Panc1 (cell line): ENCODE measurements around the gene GRIK4. TPM values are rescaled to one million over a fixed set of nuclear protein-coding genes. Genes with fewer than 3 reads are reported as not detected.

Experiments used
- ATAC-seq: fragments of 200-7000 bp; cut with Tn5 transposase; 2 replicates; pipeline ENCODE4 v1.9.1; 2020; ENCODE audit warnings: mild to moderate bottlenecking, moderate library complexity
- BruUV-seq: library from RNA; stranded (reverse); fragments of 400-500 nt; replicated peaks from 2 replicates; lab custom pipeline; 2021; lab: Mats Ljungman, UMichigan
- CTCF ChIA-PET: fragments of 300-600 bp; sonication (Branson Sonifier 250); formaldehyde crosslinking; loops from one replicate; lab custom pipeline; 2022; ENCODE audit warnings: antibody characterized with exemption; lab: Charles Lee
- POLR2A ChIA-PET: fragments of 300-600 bp; sonication (Branson Sonifier 250); formaldehyde crosslinking; loops from one replicate; lab custom pipeline; 2022; ENCODE audit warnings: antibody characterized with exemption; lab: Charles Lee
- DNase-seq: peaks from one replicate; pipeline ENCODE4 v3.0.0-alpha.2; 2010; ENCODE audit warnings: low read depth, low spot score
- H3K27ac ChIP-seq: 2 replicates; pipeline ENCODE4 v1.5.1; 2011; ENCODE audit warnings: mild to moderate bottlenecking, low read length, inconsistent platforms
- H3K27me3 ChIP-seq: fragments of 200-500 bp; sonication (Bioruptor generic); 2 replicates; pipeline ENCODE4 v1.6.0; 2014; ENCODE audit warnings: low read length, inconsistent platforms; ENCODE audit not compliant: control insufficient read depth, insufficient read depth
- H3K36me3 ChIP-seq: fragments of 200-500 bp; sonication (Bioruptor generic); 2 replicates; pipeline ENCODE4 v1.5.1; 2014; ENCODE audit warnings: inconsistent platforms, mild to moderate bottlenecking, low read length, moderate library complexity; ENCODE audit not compliant: control insufficient read depth, insufficient read depth
- H3K4me1 ChIP-seq: 2 replicates; pipeline ENCODE4 v1.5.1; 2011; ENCODE audit warnings: inconsistent platforms, mild to moderate bottlenecking, low read length, moderate library complexity; ENCODE audit not compliant: control insufficient read depth, insufficient read depth
- H3K4me3 ChIP-seq, 2 experiments: 2 replicates each; pipeline ENCODE4 v1.5.1; 2011 to 2012; ENCODE audit warnings: low read depth in 2 of 2, low read length in 2 of 2, mild to moderate bottlenecking in 2 of 2, inconsistent platforms in 1 of 2, moderate library complexity in 1 of 2
- H3K9me3 ChIP-seq: fragments of 200-500 bp; sonication (Bioruptor generic); 2 replicates; pipeline ENCODE4 v1.5.1; 2014; ENCODE audit warnings: low read depth, mild to moderate bottlenecking, inconsistent platforms, low read length, moderate library complexity; ENCODE audit not compliant: control insufficient read depth, insufficient read depth
- CTCF ChIP-seq: fragments of 450-650 bp; IDR thresholded peaks from 2 replicates; pipeline ENCODE4 v1.5.1; 2017; ENCODE audit warnings: mild to moderate bottlenecking
- POLR2AphosphoS5 ChIP-seq: IDR thresholded peaks from 2 replicates; pipeline ENCODE4 v1.6.1; 2012; ENCODE audit warnings: mild to moderate bottlenecking, low read depth, low read length, moderate library complexity
- REST ChIP-seq, 2 experiments: IDR thresholded peaks; 2 replicates each; pipeline ENCODE4 v1.6.1; 2011 to 2012; ENCODE audit warnings: low read depth in 2 of 2, control low read depth in 1 of 2, low read length in 1 of 2, mild to moderate bottlenecking in 1 of 2, moderate library complexity in 1 of 2; ENCODE audit not compliant: insufficient read depth in 1 of 2
- SIN3A ChIP-seq: IDR thresholded peaks from 2 replicates; pipeline ENCODE4 v1.6.1; 2012; ENCODE audit warnings: low read depth, mild to moderate bottlenecking, low read length, moderate library complexity, borderline replicate concordance; ENCODE audit not compliant: insufficient read depth
- TCF7L2 ChIP-seq: IDR thresholded peaks from 2 replicates; pipeline ENCODE4 v1.6.1; 2011; ENCODE audit warnings: mild to moderate bottlenecking, low read depth, low read length, inconsistent platforms
- in situ Hi-C: cut with HindIII; loops from 2 replicates; pipeline ENCODE4 v1.10.0; 2016; ENCODE audit warnings: low sequenced_read_pairs, low pct_unique_long_range_greater_than_20kb
- intact Hi-C: fragments of 100-400 bp; cut with micrococcal nuclease; formaldehyde crosslinking; loops from one replicate; pipeline ENCODE4 v1.10.0; 2022; ENCODE audit not compliant: unreplicated experiment
- total RNA-seq: library from RNA; stranded (reverse); gene quantifications from one replicate; pipeline ENCODE4 v1.2.1, GENCODE V29; 2021; ENCODE audit not compliant: unreplicated experiment

The GRIK4 gene
- total RNA-seq, 1 experiment from 2014 or later, result 0.62 TPM

- TF ChIP-seq POLR2AphosphoS5 (no peak), CTCF (no peak), SIN3A (no peak), REST (IDR thresholded peaks at IDR 0.05; ENCODE audit: insufficient read depth in 1 of 2, low read depth in 2 of 2, low read length in 1 of 2) (no peak), TCF7L2 (no peak)
- H3K27me3 ChIP-seq, result peaks cover 32% of the 10 kb centered on the region
Observed at GRCh38 chr11:120936356-120936755, 424.8 kb downstream of the GRIK4 start.

GRCh38 chr11:120937501-120937900 lies 426.0 kb downstream of the GRIK4 start:
- Histone ChIP-seq H3K4me1 (no peaks in the 10 kb centered on the region), H3K9me3 (no peaks in the 10 kb centered on the region), H3K27me3 (peaks cover 32% of the 10 kb centered on the region), H3K4me3 (no peak overlapping the region), H3K27ac (no peak overlapping the region), H3K36me3 (no peaks in the 10 kb centered on the region)
- DNase-seq (no peak), ATAC-seq (no peak)
- in situ Hi-C loops, result no loop called here
- TF ChIP-seq CTCF (no peak), POLR2AphosphoS5 (no peak), REST (IDR thresholded peaks at IDR 0.05; ENCODE audit: insufficient read depth in 1 of 2, low read depth in 2 of 2, low read length in 1 of 2) (no peak), TCF7L2 (no peak), SIN3A (no peak)
- intact Hi-C loops, result no loop called here
- no TSS peak for BruUV-seq
- CTCF ChIA-PET, result interaction anchor here (0.6 kb wide), 1 partner anchor 158 kb away, joined by 4 read pairs; no protein-coding TSS in a partner anchor
- POLR2A ChIA-PET, result no interaction called here

More at GRCh38 chr11:120936356-120936755, 424.8 kb downstream of the GRIK4 start:
- DNase-seq, result no peak
- peak; percentile 27; the same call in 1 of the 2 replicates for ATAC-seq
- H3K27ac ChIP-seq, result no peak overlapping the region
- no peaks in the 10 kb centered on the region for H3K9me3 ChIP-seq
- in situ Hi-C loops, result no loop called here
- ChIA-PET POLR2A (interaction anchor here (0.9 kb wide), 1 partner anchor 50 kb away, joined by 3 read pairs; no protein-coding TSS in a partner anchor), CTCF (no interaction called here)
- no peaks in the 10 kb centered on the region for H3K4me1 ChIP-seq
- H3K36me3 ChIP-seq, result no peaks in the 10 kb centered on the region
- no TSS peak for BruUV-seq
- no peak overlapping the region for H3K4me3 ChIP-seq
- intact Hi-C loops, result no loop called here
